ENCODE measurements around the gene LPP. TPM values are rescaled to one million over a fixed set of nuclear protein-coding genes. Genes with fewer than 3 reads are reported as not detected.
A peak's percentile ranks its signal among the peaks of the same experiment; 100 is the strongest.

The LPP gene
- total and polyA plus RNA-seq, 2 of the 13 experiments (the other 11 are each of a cell fraction or from before 2014, with no cell fraction given), result 19.2 to 29.9 TPM

GRCh38 chr3:188154014-188154808, at the start of gene LPP (continued):
- TF ChIP-seq ZNF546 (CRISPR knock-in tag; conservative IDR thresholded peaks at IDR 0.05) (0 out of 2 replicates have a peak, but pooled peaks have one; percentile 62), ZNF747 (CRISPR knock-in tag; IDR thresholded peaks at IDR 0.05; ENCODE audit: borderline replicate concordance) (peak; percentile 52; the same call in 1 of the 2 replicates), HNF4G (IDR thresholded peaks at IDR 0.05; ENCODE audit: borderline replicate concordance, low read depth, low read length) (no peak), HNF4G (CRISPR knock-in tag; IDR thresholded peaks at IDR 0.05; ENCODE audit: borderline replicate concordance, low read depth) (no peak), JARID2 (CRISPR knock-in tag; IDR thresholded peaks at IDR 0.05; ENCODE audit: insufficient replicate concordance) (no peak), KDM2A (CRISPR knock-in tag; IDR thresholded peaks at IDR 0.05; ENCODE audit: borderline replicate concordance, low read depth) (peak; percentile 45; the same call in 1 of the 2 replicates), THRA (CRISPR knock-in tag; IDR thresholded peaks at IDR 0.05; ENCODE audit: borderline replicate concordance) (no peak), REST (IDR thresholded peaks at IDR 0.05; ENCODE audit: borderline replicate concordance in 1 of 2, low read depth in 1 of 2, low read length in 2 of 2) (peak in 1 of 2 experiments; percentile 8; a peak in 1 of 4 replicates), ZSCAN29 (CRISPR knock-in tag; conservative IDR thresholded peaks at IDR 0.05) (no peak), MAZ (IDR thresholded peaks at IDR 0.05; ENCODE audit: borderline replicate concordance, low read depth, low read length) (peak; percentile 19; the same call in 1 of the 2 replicates), MAZ (CRISPR knock-in tag; IDR thresholded peaks at IDR 0.05; ENCODE audit: low read depth) (peak; percentile 20; the same call in 1 of the 2 replicates), ZNF670 (CRISPR knock-in tag; IDR thresholded peaks at IDR 0.05; ENCODE audit: borderline replicate concordance) (no peak), ZNF776 (CRISPR knock-in tag; IDR thresholded peaks at IDR 0.05) (0 out of 2 replicates have a peak, but pooled peaks have one; percentile 3), FOXM1 (CRISPR knock-in tag; IDR thresholded peaks at IDR 0.05) (no peak), PAF1 (CRISPR knock-in tag; IDR thresholded peaks at IDR 0.05) (no peak), ZNF724P (CRISPR knock-in tag; IDR thresholded peaks at IDR 0.05; ENCODE audit: borderline replicate concordance) (peak; percentile 53; the same call in 1 of the 2 replicates)
- TF ChIP-seq, protein P1, sequence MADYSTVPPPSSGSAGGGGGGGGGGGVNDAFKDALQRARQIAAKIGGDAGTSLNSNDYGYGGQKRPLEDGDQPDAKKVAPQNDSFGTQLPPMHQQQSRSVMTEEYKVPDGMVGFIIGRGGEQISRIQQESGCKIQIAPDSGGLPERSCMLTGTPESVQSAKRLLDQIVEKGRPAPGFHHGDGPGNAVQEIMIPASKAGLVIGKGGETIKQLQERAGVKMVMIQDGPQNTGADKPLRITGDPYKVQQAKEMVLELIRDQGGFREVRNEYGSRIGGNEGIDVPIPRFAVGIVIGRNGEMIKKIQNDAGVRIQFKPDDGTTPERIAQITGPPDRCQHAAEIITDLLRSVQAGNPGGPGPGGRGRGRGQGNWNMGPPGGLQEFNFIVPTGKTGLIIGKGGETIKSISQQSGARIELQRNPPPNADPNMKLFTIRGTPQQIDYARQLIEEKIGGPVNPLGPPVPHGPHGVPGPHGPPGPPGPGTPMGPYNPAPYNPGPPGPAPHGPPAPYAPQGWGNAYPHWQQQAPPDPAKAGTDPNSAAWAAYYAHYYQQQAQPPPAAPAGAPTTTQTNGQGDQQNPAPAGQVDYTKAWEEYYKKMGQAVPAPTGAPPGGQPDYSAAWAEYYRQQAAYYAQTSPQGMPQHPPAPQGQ (CRISPR knock-in tag; IDR thresholded peaks at IDR 0.05; ENCODE audit: borderline replicate concordance), result no peak
- TF ChIP-seq, protein P2, sequence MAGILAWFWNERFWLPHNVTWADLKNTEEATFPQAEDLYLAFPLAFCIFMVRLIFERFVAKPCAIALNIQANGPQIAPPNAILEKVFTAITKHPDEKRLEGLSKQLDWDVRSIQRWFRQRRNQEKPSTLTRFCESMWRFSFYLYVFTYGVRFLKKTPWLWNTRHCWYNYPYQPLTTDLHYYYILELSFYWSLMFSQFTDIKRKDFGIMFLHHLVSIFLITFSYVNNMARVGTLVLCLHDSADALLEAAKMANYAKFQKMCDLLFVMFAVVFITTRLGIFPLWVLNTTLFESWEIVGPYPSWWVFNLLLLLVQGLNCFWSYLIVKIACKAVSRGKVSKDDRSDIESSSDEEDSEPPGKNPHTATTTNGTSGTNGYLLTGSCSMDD (CRISPR knock-in tag; IDR thresholded peaks at IDR 0.05), result no peak
